KMS-11 (cell line): Measurements from ENCODE around the gene MKKS.

Source experiments
- H2AFZ ChIP-seq: fragments of 200-600 bp; sonication (generic); 2 replicates; pipeline ENCODE4 v1.6.1; 2016; ENCODE audit warnings: antibody characterized with exemption, mixed run types, low read depth
- H3K27ac ChIP-seq: fragments of 200-600 bp; sonication (generic); 2 replicates; pipeline ENCODE4 v1.6.1; 2016; ENCODE audit warnings: mild to moderate bottlenecking, mixed run types
- H3K27me3 ChIP-seq: fragments of 200-600 bp; sonication (generic); 2 replicates; pipeline ENCODE4 v1.6.1; 2017; ENCODE audit warnings: mild to moderate bottlenecking, low read depth, mixed run types, moderate library complexity; ENCODE audit not compliant: insufficient read depth
- H3K36me3 ChIP-seq: fragments of 200-600 bp; sonication (generic); 2 replicates; pipeline ENCODE4 v1.6.1; 2017; ENCODE audit warnings: mild to moderate bottlenecking, mixed run types; ENCODE audit not compliant: insufficient read depth
- H3K4me1 ChIP-seq: fragments of 200-600 bp; sonication (generic); 2 replicates; pipeline ENCODE4 v1.6.1; 2016; ENCODE audit warnings: mild to moderate bottlenecking, low read depth, mixed run types; ENCODE audit not compliant: poor library complexity, severe bottlenecking
- H3K4me2 ChIP-seq: fragments of 200-600 bp; sonication (generic); 2 replicates; pipeline ENCODE4 v1.7.0; 2016; ENCODE audit warnings: mild to moderate bottlenecking, mixed run types
- H3K4me3 ChIP-seq: fragments of 200-600 bp; sonication (generic); IDR thresholded peaks from 2 replicates; pipeline ENCODE4 v1.6.1; 2017; ENCODE audit warnings: low read depth, low read length, mixed read lengths; ENCODE audit not compliant: insufficient read depth
- H3K79me2 ChIP-seq: fragments of 200-600 bp; sonication (generic); 2 replicates; pipeline ENCODE4 v1.6.1; 2016; ENCODE audit warnings: low read depth, mixed run types; ENCODE audit not compliant: insufficient read depth
- H3K9ac ChIP-seq: fragments of 200-600 bp; sonication (generic); 2 replicates; pipeline ENCODE4 v1.6.1; 2016; ENCODE audit warnings: mild to moderate bottlenecking, mixed run types
- H4K20me1 ChIP-seq: fragments of 200-600 bp; sonication (generic); 2 replicates; pipeline ENCODE4 v1.6.1; 2016; ENCODE audit warnings: mild to moderate bottlenecking, mixed run types; ENCODE audit not compliant: insufficient read depth
- TF ChIP-seq, protein P1 (sequence below): fragments of 200-600 bp; sonication (generic); conservative IDR thresholded peaks from 2 replicates; pipeline ENCODE4 v1.6.1; 2017; ENCODE audit warnings: low read depth, mild to moderate bottlenecking, antibody characterized with exemption, low read length, moderate library complexity, mixed read lengths

MKKS gene

DNA sequence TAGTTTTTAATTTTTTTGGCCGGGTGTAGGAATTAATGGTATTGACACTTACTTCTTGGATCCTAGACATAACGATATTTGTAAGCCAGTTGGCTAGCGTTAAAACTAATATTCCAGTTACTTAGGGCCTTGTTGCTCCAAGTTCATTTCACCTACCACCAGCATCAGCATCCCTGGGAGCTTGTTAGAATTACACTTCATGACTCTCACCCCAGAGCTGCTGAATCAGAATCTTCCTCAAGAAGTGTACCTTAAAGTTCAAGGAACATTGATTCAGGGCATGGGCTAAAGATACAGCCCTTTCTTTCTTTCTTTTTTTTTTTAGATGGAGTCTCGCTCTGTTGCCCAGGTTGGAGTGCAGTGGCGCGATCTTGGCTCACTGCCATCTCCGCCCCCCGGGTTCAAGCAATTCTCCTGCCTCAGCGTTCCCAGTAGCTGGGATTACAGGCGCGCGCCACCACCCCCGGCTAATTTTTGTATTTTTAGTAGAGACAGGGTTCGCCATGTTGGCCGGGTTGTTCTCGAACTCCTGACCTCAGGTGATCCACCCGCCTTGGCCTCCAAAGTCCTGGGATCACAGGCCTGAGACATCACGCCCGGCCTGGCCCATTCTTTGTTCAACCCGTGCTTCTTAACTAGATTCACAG is 2.2 kb upstream of the MKKS start:
- H3K4me2 ChIP-seq, result peak overlapping the region; percentile 31
- no peaks in the 10 kb centered on the region for H3K36me3 ChIP-seq
- TF ChIP-seq, protein P1, sequence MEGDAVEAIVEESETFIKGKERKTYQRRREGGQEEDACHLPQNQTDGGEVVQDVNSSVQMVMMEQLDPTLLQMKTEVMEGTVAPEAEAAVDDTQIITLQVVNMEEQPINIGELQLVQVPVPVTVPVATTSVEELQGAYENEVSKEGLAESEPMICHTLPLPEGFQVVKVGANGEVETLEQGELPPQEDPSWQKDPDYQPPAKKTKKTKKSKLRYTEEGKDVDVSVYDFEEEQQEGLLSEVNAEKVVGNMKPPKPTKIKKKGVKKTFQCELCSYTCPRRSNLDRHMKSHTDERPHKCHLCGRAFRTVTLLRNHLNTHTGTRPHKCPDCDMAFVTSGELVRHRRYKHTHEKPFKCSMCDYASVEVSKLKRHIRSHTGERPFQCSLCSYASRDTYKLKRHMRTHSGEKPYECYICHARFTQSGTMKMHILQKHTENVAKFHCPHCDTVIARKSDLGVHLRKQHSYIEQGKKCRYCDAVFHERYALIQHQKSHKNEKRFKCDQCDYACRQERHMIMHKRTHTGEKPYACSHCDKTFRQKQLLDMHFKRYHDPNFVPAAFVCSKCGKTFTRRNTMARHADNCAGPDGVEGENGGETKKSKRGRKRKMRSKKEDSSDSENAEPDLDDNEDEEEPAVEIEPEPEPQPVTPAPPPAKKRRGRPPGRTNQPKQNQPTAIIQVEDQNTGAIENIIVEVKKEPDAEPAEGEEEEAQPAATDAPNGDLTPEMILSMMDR, result no peak
- H3K4me1 ChIP-seq, result peaks cover 13% of the 10 kb centered on the region
- peaks cover 14% of the 10 kb centered on the region; the same call in 1 of the 2 replicates for H3K79me2 ChIP-seq
- H4K20me1 ChIP-seq, result no peaks in the 10 kb centered on the region
- no peak overlapping the region for H2AFZ ChIP-seq
- H3K27ac ChIP-seq, result peak overlapping the region; percentile 89
- peak overlapping the region; percentile 94; the same call in 1 of the 2 replicates for H3K9ac ChIP-seq
- H3K4me3 ChIP-seq, result no peak overlapping the region
- H3K27me3 ChIP-seq, result no peaks in the 10 kb centered on the region

DNA sequence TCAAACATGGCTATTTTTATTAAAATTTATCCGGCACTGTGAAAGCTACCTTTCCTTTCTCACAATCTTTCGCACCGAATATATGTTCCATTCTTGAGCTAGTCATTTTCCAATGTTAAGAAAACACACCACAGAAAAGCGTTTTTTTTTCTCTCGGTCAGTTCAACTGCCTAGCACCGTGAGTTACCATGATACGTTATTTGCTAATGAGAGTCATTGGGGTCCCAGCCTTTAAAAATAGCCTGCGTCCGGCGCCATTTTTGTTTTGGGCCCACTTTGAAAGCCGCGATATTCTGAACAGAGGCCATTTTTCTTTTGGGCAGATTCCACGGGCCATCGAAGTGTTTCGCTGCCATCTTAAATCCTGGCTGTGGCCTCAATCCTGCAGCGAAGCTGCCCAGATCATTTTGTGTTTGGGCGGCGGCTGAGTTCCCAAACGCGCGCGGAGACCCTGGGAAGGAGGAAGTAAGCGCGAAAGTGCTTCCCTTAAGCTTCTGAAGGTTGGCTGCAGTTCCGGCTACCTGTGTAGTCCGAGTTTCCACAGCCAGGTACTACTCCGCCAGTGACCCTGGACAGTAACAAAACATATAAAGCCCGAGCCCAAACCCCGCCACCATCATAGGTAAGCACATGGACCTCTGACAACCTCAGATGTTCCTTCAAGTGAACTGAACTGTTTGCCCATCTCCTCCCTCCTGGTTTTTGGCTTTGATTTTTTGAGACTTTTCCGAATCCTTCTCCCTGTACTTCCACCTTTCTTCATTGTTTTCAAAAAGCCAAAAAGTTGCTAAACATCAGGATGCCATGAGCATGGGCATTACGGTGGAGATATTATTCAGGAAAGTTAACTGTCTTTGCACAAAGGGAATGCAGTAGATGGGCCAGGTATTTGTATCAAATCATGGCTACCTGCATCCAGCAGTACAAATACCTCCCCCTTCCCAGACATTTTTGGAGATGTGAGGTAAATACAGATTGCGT is 1.1 kb upstream of the MKKS start, which contains the start of gene SLX4IP:
SLX4IP (plus strand) TSS at position 474 of the 981 bp plus-strand sequence. CDS start 22,900 bp downstream, outside the sequence.
- Histone ChIP-seq H3K9ac (peak within 1 kb of the TSS; percentile 94), H4K20me1 (no peaks in the 10 kb centered on the region), H3K79me2 (peaks cover 14% of the 10 kb centered on the region; the same call in 1 of the 2 replicates), H3K36me3 (no peaks in the 10 kb centered on the region), H2AFZ (peak within 1 kb of the TSS; percentile 39), H3K4me3 (no peak within 1 kb of the TSS), H3K4me2 (peak within 1 kb of the TSS; percentile 31), H3K4me1 (peaks cover 13% of the 10 kb centered on the region), H3K27ac (peak within 1 kb of the TSS; percentile 89), H3K27me3 (no peaks in the 10 kb centered on the region)
- TF ChIP-seq, protein P1, result no peak

DNA sequence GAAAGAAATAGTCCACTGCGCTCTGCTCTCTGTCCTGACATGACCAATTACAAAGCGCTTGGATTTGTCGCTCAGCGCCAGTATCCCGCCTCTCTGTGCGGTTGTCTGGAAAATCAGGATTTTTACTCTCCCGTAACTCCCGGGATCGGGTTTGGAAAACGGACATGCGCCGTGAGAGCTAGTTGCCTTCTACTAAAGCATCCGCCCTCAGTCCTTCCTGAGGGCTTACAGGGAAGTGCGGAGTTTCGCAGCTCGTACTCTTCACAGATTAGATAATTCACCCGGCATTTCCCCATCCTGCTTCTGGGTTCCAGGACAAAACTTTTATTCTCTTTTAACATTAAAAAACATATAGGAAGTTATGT is 427 bp upstream of the MKKS start:
- Histone ChIP-seq H3K27ac (peak overlapping the region; percentile 89), H3K36me3 (no peaks in the 10 kb centered on the region), H4K20me1 (no peaks in the 10 kb centered on the region), H3K27me3 (no peaks in the 10 kb centered on the region), H2AFZ (peak overlapping the region; percentile 39), H3K4me1 (peaks cover 13% of the 10 kb centered on the region), H3K79me2 (peaks cover 14% of the 10 kb centered on the region; the same call in 1 of the 2 replicates), H3K4me3 (no peak overlapping the region), H3K9ac (peak overlapping the region; percentile 94), H3K4me2 (peak overlapping the region; percentile 31; the same call in 1 of the 2 replicates)
- TF ChIP-seq, protein P1, result no peak

DNA sequence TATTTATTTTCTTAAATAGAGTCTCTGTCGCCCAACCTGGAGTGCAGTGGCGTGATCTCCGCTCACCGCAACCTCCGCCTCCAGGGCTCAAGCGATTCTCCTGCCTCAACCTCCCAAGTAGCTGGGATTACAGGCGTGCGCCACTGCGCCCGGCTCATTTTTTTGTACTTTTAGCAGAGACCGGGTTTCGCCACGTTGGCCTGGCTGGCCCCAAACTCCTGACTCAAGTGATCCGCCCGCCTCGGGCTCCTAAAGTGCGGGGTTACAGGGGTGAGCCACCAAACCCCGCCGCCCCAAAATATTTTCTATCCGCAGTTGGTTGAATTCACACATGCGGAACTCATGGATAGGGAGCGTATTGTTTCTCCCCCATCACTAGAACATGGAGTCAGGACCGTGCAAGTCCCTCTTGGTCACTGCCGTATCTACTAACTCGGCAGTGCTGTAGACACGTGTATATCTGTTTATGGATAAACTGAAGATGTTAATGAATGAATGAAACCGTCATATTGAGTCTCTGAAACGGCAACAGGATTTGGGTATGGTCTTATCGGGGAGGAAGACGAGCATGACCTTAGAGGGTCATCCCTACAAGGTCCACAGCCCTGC is 904 bp downstream of the MKKS start:
- no peak overlapping the region for H3K4me3 ChIP-seq
- TF ChIP-seq, protein P1, result no peak
- H2AFZ ChIP-seq, result peak overlapping the region; percentile 39
- H3K27ac ChIP-seq, result no peak overlapping the region; the same call in 1 of the 2 replicates
- no peaks in the 10 kb centered on the region for H3K27me3 ChIP-seq
- H4K20me1 ChIP-seq, result no peaks in the 10 kb centered on the region
- H3K79me2 ChIP-seq, result peaks cover 14% of the 10 kb centered on the region; the same call in 1 of the 2 replicates
- H3K9ac ChIP-seq, result peak overlapping the region; percentile 94; the same call in 1 of the 2 replicates
- H3K4me2 ChIP-seq, result peak overlapping the region; percentile 54
- H3K4me1 ChIP-seq, result peaks cover 13% of the 10 kb centered on the region
- no peaks in the 10 kb centered on the region for H3K36me3 ChIP-seq
